GF-D8 (cell line): ENCODE results near the gene TIGIT.
"Not testable (repeated sequence)": the region's sequence is repeated elsewhere in the genome, so short reads cannot be mapped to it uniquely, and the experiment has no call there.

Experiments
- DNase-seq: peaks from one replicate; lab custom pipeline; 2025; lab: John Stamatoyannopoulos, UW

TIGIT gene

GRCh38 chr3:114293838-114294535 is at the start of gene TIGIT:
TSS of gene TIGIT (plus strand) at chr3:114294028. CDS start at chr3:114294062, 34 bp downstream.
- DNase-seq: no peak

GRCh38 chr3:114252954-114253353 is 40.9 kb upstream of the TIGIT start:
- no peak for DNase-seq

GRCh38 chr3:114253505-114253904 is 40.3 kb upstream of the TIGIT start:
- DNase-seq: no peak

- no peak for DNase-seq
These were observed 34.3 kb upstream of the TIGIT start for GRCh38 chr3:114259566-114259965.

GRCh38 chr3:114260152-114260551 is 33.7 kb upstream of the TIGIT start:
- no peak for DNase-seq

GRCh38 chr3:114270019-114270418 is 23.8 kb upstream of the TIGIT start:
- no peak for DNase-seq

- DNase-seq: no peak
These were observed 21.6 kb upstream of the TIGIT start for GRCh38 chr3:114272271-114272670.

GRCh38 chr3:114274929-114275328 is 18.9 kb upstream of the TIGIT start:
- DNase-seq: no peak

GRCh38 chr3:114276856-114277255 is 17.0 kb upstream of the TIGIT start:
- not testable (repeated sequence) for DNase-seq

GRCh38 chr3:114284644-114285043 is 9.2 kb upstream of the TIGIT start:
- no peak for DNase-seq

GRCh38 chr3:114285648-114286230 is 8.1 kb upstream of the TIGIT start:
- no peak for DNase-seq

- DNase-seq: no peak
These were observed 7.6 kb upstream of the TIGIT start for GRCh38 chr3:114286266-114286665.

GRCh38 chr3:114290911-114291901 is 2.6 kb upstream of the TIGIT start:
- DNase-seq: no peak

GRCh38 chr3:114294940-114295480 is 1.2 kb downstream of the TIGIT start:
- DNase-seq: no peak

- no peak for DNase-seq
These were observed 2.1 kb downstream of the TIGIT start for GRCh38 chr3:114295946-114296345.

GRCh38 chr3:114299421-114299820 is 5.6 kb downstream of the TIGIT start:
- no peak for DNase-seq

GRCh38 chr3:114299941-114300624 is 6.3 kb downstream of the TIGIT start:
- no peak for DNase-seq

- DNase-seq: no peak
These were observed 13.5 kb downstream of the TIGIT start for GRCh38 chr3:114307222-114307830.

- DNase-seq: no peak
These were observed 14.0 kb downstream of the TIGIT start for GRCh38 chr3:114307832-114308231.

GRCh38 chr3:114308377-114308776 is 14.5 kb downstream of the TIGIT start:
- DNase-seq: no peak

GRCh38 chr3:114308830-114309229 is 15.0 kb downstream of the TIGIT start:
- DNase-seq: no peak
